GM12801 (cell line): Measurements from ENCODE around the gene MACROD2.

Source experiments
- CTCF ChIP-seq: IDR thresholded peaks from one replicate; pipeline ENCODE4 v1.5.1; 2011; ENCODE audit warnings: control low read depth; ENCODE audit not compliant: insufficient read length; ENCODE audit errors: extremely low read depth

MACROD2 gene

GRCh38 chr20:14284443-14284842, 289.1 kb downstream of the MACROD2 start:
- TF ChIP-seq CTCF = no peak

GRCh38 chr20:14288341-14289330, 293.3 kb downstream of the MACROD2 start:
- TF ChIP-seq CTCF = no peak

- no peak for TF ChIP-seq CTCF
Observed at GRCh38 chr20:14291502-14291901, 296.2 kb downstream of the MACROD2 start.

- TF ChIP-seq CTCF = no peak
Observed at GRCh38 chr20:14295238-14295637, 299.9 kb downstream of the MACROD2 start.

- TF ChIP-seq CTCF = no peak
Observed at GRCh38 chr20:14295770-14296309, 300.5 kb downstream of the MACROD2 start.

GRCh38 chr20:14299831-14300230, 304.5 kb downstream of the MACROD2 start:
- no peak for TF ChIP-seq CTCF

DNA sequence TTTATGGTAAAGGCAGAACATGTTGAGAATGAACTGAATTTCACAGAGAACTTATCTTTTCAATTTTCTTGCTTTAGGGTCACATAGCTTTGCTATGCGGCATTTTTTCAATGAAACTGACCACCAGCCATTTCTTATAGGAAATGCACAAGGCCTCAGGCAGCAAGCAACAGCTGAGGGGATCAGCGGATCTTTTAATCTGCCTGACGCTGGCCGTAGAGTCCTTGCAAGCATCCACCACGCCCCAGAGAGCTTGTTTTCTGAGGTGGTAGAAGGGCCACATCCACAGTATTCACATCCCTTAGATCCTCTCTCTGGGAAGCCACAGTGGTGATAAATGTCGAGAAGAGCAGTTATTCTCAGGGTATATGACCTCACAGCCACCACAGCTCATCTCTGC, 307.8 kb downstream of the MACROD2 start:
- TF ChIP-seq CTCF = no peak
